Measurements from ENCODE around the gene MON2.

- TF ChIP-seq CTCF (IDR thresholded peaks at IDR 0.05), result no peak
- TF ChIP-seq POLR2A (IDR thresholded peaks at IDR 0.05), result no peak
These were observed 58.6 kb downstream of the MON2 start for GRCh38 chr12:62525271-62525670.

Data from uterus (tissue), 2 donors.